ENCODE measurements around the gene ATXN10. TPM values are rescaled to one million over a fixed set of nuclear protein-coding genes. Genes with fewer than 3 reads are reported as not detected.

Gene ATXN10
- total and polyA plus RNA-seq, 2 of the 13 experiments (the other 11 are each of a cell fraction or from before 2014, with no cell fraction given) = 60.1 to 194 TPM

DNA sequence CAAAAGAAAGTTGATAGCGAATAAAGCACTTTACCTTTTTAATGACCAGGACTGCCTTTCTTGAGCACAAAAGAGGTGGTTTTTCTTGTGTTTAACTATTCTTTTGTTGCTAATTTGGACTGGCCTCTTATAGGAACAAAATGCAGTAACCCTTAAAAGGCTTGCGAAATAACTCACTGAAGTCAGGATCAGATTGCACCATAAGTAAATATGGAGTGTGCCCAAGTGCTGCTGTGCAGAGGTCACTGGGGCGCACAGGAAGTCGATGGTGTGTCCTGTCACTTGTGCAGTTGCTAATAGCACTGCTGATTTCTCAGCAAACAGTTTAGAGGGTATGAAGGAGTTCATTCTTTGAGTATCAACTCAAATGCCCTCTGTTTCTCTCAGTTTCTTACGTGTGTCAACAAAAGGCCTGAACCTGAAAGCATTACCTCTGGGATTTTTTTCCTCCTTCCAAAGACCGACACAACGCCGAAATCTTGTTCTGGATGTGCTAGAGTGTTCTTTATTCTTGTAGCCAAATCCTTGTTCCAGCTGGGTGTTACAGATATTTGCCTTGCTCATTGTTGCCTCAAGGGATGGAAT lies 71.3 kb downstream of the ATXN10 start (continued):
- TF ChIP-seq, protein P1, sequence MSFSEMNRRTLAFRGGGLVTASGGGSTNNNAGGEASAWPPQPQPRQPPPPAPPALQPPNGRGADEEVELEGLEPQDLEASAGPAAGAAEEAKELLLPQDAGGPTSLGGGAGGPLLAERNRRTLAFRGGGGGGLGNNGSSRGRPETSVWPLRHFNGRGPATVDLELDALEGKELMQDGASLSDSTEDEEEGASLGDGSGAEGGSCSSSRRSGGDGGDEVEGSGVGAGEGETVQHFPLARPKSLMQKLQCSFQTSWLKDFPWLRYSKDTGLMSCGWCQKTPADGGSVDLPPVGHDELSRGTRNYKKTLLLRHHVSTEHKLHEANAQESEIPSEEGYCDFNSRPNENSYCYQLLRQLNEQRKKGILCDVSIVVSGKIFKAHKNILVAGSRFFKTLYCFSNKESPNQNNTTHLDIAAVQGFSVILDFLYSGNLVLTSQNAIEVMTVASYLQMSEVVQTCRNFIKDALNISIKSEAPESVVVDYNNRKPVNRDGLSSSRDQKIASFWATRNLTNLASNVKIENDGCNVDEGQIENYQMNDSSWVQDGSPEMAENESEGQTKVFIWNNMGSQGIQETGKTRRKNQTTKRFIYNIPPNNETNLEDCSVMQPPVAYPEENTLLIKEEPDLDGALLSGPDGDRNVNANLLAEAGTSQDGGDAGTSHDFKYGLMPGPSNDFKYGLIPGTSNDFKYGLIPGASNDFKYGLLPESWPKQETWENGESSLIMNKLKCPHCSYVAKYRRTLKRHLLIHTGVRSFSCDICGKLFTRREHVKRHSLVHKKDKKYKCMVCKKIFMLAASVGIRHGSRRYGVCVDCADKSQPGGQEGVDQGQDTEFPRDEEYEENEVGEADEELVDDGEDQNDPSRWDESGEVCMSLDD (CRISPR knock-in tag; IDR thresholded peaks at IDR 0.05; ENCODE audit: borderline replicate concordance) = no peak; the same call in 1 of the 2 replicates
- TF ChIP-seq, protein P2, sequence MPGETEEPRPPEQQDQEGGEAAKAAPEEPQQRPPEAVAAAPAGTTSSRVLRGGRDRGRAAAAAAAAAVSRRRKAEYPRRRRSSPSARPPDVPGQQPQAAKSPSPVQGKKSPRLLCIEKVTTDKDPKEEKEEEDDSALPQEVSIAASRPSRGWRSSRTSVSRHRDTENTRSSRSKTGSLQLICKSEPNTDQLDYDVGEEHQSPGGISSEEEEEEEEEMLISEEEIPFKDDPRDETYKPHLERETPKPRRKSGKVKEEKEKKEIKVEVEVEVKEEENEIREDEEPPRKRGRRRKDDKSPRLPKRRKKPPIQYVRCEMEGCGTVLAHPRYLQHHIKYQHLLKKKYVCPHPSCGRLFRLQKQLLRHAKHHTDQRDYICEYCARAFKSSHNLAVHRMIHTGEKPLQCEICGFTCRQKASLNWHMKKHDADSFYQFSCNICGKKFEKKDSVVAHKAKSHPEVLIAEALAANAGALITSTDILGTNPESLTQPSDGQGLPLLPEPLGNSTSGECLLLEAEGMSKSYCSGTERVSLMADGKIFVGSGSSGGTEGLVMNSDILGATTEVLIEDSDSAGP (CRISPR knock-in tag; IDR thresholded peaks at IDR 0.05; ENCODE audit: borderline replicate concordance) = no peak; the same call in 1 of the 2 replicates
- TF ChIP-seq HDAC2 (CRISPR knock-in tag; IDR thresholded peaks at IDR 0.05) = peak; percentile 99
- TF ChIP-seq ZNF367 (CRISPR knock-in tag; IDR thresholded peaks at IDR 0.05; ENCODE audit: borderline replicate concordance) = no peak
- peak; percentile 87; the same call in 1 of the 2 replicates for TF ChIP-seq ZNF772 (CRISPR knock-in tag; IDR thresholded peaks at IDR 0.05)
- TF ChIP-seq, protein P3, sequence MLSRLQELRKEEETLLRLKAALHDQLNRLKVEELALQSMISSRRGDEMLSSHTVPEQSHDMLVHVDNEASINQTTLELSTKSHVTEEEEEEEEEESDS (CRISPR knock-in tag; IDR thresholded peaks at IDR 0.05; ENCODE audit: borderline replicate concordance) = 0 out of 2 replicates have a peak, but pooled peaks have one; percentile 35
- no peak for TF ChIP-seq RORA (CRISPR knock-in tag; IDR thresholded peaks at IDR 0.05)
- TF ChIP-seq, protein P4, sequence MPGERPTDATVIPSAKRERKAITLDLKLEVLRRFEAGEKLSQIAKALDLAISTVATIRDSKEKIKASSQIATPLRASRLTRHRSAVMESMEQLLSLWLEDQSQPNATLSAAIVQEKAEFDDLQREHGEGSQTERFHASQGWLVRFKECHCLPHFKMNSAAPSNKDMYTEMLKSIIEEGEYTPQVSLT (CRISPR knock-in tag; IDR thresholded peaks at IDR 0.05; ENCODE audit: borderline replicate concordance, low read depth) = 0 out of 2 replicates have a peak, but pooled peaks have one; percentile 61
- TF ChIP-seq ZNF10 (CRISPR knock-in tag; IDR thresholded peaks at IDR 0.05; ENCODE audit: borderline replicate concordance, low read depth) = no peak
- no peak; the same call in 1 of the 2 replicates for TF ChIP-seq ZNF546 (CRISPR knock-in tag; conservative IDR thresholded peaks at IDR 0.05)
- TF ChIP-seq MAFG (CRISPR knock-in tag; IDR thresholded peaks at IDR 0.05) = no peak
- peak; percentile 99 for TF ChIP-seq CEBPG (CRISPR knock-in tag; IDR thresholded peaks at IDR 0.05)
- no peak for TF ChIP-seq HCFC1 (IDR thresholded peaks at IDR 0.05; ENCODE audit: low read depth, low read length)
- TF ChIP-seq FOXJ3 (CRISPR knock-in tag; IDR thresholded peaks at IDR 0.05; ENCODE audit: borderline replicate concordance) = peak; percentile 95
- TF ChIP-seq, protein P5, sequence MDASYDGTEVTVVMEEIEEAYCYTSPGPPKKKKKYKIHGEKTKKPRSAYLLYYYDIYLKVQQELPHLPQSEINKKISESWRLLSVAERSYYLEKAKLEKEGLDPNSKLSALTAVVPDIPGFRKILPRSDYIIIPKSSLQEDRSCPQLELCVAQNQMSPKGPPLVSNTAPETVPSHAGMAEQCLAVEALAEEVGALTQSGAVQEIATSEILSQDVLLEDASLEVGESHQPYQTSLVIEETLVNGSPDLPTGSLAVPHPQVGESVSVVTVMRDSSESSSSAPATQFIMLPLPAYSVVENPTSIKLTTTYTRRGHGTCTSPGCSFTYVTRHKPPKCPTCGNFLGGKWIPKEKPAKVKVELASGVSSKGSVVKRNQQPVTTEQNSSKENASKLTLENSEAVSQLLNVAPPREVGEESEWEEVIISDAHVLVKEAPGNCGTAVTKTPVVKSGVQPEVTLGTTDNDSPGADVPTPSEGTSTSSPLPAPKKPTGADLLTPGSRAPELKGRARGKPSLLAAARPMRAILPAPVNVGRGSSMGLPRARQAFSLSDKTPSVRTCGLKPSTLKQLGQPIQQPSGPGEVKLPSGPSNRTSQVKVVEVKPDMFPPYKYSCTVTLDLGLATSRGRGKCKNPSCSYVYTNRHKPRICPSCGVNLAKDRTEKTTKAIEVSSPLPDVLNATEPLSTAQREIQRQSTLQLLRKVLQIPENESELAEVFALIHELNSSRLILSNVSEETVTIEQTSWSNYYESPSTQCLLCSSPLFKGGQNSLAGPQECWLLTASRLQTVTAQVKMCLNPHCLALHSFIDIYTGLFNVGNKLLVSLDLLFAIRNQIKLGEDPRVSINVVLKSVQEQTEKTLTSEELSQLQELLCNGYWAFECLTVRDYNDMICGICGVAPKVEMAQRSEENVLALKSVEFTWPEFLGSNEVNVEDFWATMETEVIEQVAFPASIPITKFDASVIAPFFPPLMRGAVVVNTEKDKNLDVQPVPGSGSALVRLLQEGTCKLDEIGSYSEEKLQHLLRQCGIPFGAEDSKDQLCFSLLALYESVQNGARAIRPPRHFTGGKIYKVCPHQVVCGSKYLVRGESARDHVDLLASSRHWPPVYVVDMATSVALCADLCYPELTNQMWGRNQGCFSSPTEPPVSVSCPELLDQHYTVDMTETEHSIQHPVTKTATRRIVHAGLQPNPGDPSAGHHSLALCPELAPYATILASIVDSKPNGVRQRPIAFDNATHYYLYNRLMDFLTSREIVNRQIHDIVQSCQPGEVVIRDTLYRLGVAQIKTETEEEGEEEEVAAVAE (CRISPR knock-in tag; IDR thresholded peaks at IDR 0.05; ENCODE audit: borderline replicate concordance) = no peak
- peak; percentile 56; the same call in 1 of the 2 replicates for TF ChIP-seq ZNF747 (CRISPR knock-in tag; IDR thresholded peaks at IDR 0.05; ENCODE audit: borderline replicate concordance)
- TF ChIP-seq POLR2AphosphoS5 (IDR thresholded peaks at IDR 0.05; ENCODE audit: low read depth, low read length) = no peak
- TF ChIP-seq HIVEP1 (CRISPR knock-in tag; IDR thresholded peaks at IDR 0.05) = no peak
- TF ChIP-seq, protein P6, sequence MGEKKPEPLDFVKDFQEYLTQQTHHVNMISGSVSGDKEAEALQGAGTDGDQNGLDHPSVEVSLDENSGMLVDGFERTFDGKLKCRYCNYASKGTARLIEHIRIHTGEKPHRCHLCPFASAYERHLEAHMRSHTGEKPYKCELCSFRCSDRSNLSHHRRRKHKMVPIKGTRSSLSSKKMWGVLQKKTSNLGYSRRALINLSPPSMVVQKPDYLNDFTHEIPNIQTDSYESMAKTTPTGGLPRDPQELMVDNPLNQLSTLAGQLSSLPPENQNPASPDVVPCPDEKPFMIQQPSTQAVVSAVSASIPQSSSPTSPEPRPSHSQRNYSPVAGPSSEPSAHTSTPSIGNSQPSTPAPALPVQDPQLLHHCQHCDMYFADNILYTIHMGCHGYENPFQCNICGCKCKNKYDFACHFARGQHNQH (CRISPR knock-in tag; IDR thresholded peaks at IDR 0.05) = peak; percentile 98

Measured in HepG2 (cell line).